HEK293 (cell line): ENCODE data around the gene PTHLH.

Experiments used
- CTCF ChIA-PET: fragments of 350-600 bp; formaldehyde crosslinking; extraction: SDS; loops from one replicate; lab custom pipeline; 2021; ENCODE audit warnings: antibody characterized with exemption; lab: Yijun Ruan, JAX
- POLR2A ChIA-PET: fragments of 300-600 bp; formaldehyde crosslinking; extraction: SDS; loops from one replicate; lab custom pipeline; 2020; ENCODE audit warnings: antibody characterized with exemption, inconsistent platforms; lab: Yijun Ruan, JAX
- H3K27ac ChIP-seq: fragments of 200-500 bp; sonication (Bioruptor generic); 2 replicates; pipeline ENCODE4 v1.5.1; 2014; ENCODE audit warnings: low read depth, low read length, control low read depth, inconsistent platforms; ENCODE audit errors: extremely low read depth
- H3K36me3 ChIP-seq, 2 experiments: fragments of 200-500 bp in 1 of 2; sonication (Bioruptor generic) in 1 of 2; 1 replicate in 1 of 2; 2 replicates in 1 of 2; pipeline ENCODE4 v1.5.1; 2014 to 2017; ENCODE audit warnings: inconsistent platforms in 2 of 2, low read length in 2 of 2; ENCODE audit not compliant: control insufficient read depth in 2 of 2, insufficient read depth in 1 of 2
- H3K4me1 ChIP-seq: fragments of 200-500 bp; sonication (Bioruptor generic); 2 replicates; pipeline ENCODE4 v1.5.1; 2014; ENCODE audit warnings: mild to moderate bottlenecking, low read length, inconsistent platforms; ENCODE audit not compliant: control insufficient read depth, insufficient read depth
- H3K4me3 ChIP-seq: 2 replicates; pipeline ENCODE4 v1.5.1; 2011; ENCODE audit warnings: low read depth, mild to moderate bottlenecking, control low read depth, low read length, moderate library complexity
- H3K9me3 ChIP-seq: fragments of 200-500 bp; sonication (Bioruptor generic); 2 replicates; pipeline ENCODE4 v1.5.1; 2014; ENCODE audit warnings: low read depth, low read length, inconsistent platforms; ENCODE audit not compliant: control insufficient read depth, insufficient read depth
- CTCF ChIP-seq: fragments of 450-650 bp; formaldehyde crosslinking; IDR thresholded peaks from 2 replicates; pipeline ENCODE4 v1.5.1; 2016; ENCODE audit warnings: missing biosample characterization, missing genetic modification characterization
- FEZF1 ChIP-seq: fragments of 450-650 bp; formaldehyde crosslinking; IDR thresholded peaks from 2 replicates; pipeline ENCODE4 v1.5.1; 2016; ENCODE audit warnings: missing biosample characterization, missing genetic modification characterization
- GLIS1 ChIP-seq: fragments of 450-650 bp; formaldehyde crosslinking; IDR thresholded peaks from 2 replicates; pipeline ENCODE4 v1.5.1; 2016; ENCODE audit warnings: missing biosample characterization, missing genetic modification characterization
- GLIS2 ChIP-seq: fragments of 450-650 bp; formaldehyde crosslinking; IDR thresholded peaks from 2 replicates; pipeline ENCODE4 v1.5.1; 2016; ENCODE audit warnings: missing biosample characterization, missing genetic modification characterization
- IKZF3 ChIP-seq: fragments of 450-650 bp; IDR thresholded peaks from 2 replicates; pipeline ENCODE4 v1.5.0; 2018; ENCODE audit warnings: missing biosample characterization, mild to moderate bottlenecking, missing genetic modification characterization, moderate library complexity
- SP3 ChIP-seq: fragments of 450-650 bp; formaldehyde crosslinking; IDR thresholded peaks from 2 replicates; pipeline ENCODE4 v1.5.1; 2016; ENCODE audit warnings: missing biosample characterization, missing genetic modification characterization
- WT1 ChIP-seq: fragments of 450-650 bp; formaldehyde crosslinking; IDR thresholded peaks from 2 replicates; pipeline ENCODE4 v1.5.1; 2016; ENCODE audit warnings: missing biosample characterization, missing genetic modification characterization
- ZBTB20 ChIP-seq: fragments of 450-650 bp; formaldehyde crosslinking; IDR thresholded peaks from 2 replicates; pipeline ENCODE4 v1.5.1; 2016; ENCODE audit warnings: missing biosample characterization, missing genetic modification characterization
- ZBTB44 ChIP-seq: fragments of 450-650 bp; IDR thresholded peaks from 2 replicates; pipeline ENCODE4 v1.5.1; 2018; ENCODE audit warnings: missing biosample characterization, mild to moderate bottlenecking, missing genetic modification characterization
- ZBTB48 ChIP-seq: fragments of 450-650 bp; formaldehyde crosslinking; IDR thresholded peaks from 2 replicates; pipeline ENCODE4 v1.5.1; 2016; ENCODE audit warnings: missing biosample characterization, missing genetic modification characterization
- ZBTB8A ChIP-seq: fragments of 450-650 bp; formaldehyde crosslinking; IDR thresholded peaks from 2 replicates; pipeline ENCODE4 v1.5.1; 2016; ENCODE audit warnings: missing biosample characterization, missing genetic modification characterization
- ZFP37 ChIP-seq: fragments of 450-650 bp; formaldehyde crosslinking; IDR thresholded peaks from 2 replicates; pipeline ENCODE4 v1.5.1; 2016; ENCODE audit warnings: missing biosample characterization, missing genetic modification characterization
- ZIC2 ChIP-seq: fragments of 450-650 bp; formaldehyde crosslinking; IDR thresholded peaks from 2 replicates; pipeline ENCODE4 v1.5.1; 2016; ENCODE audit warnings: missing biosample characterization, missing genetic modification characterization
- ZNF157 ChIP-seq: fragments of 450-650 bp; formaldehyde crosslinking; IDR thresholded peaks from 2 replicates; pipeline ENCODE4 v1.5.1; 2016; ENCODE audit warnings: missing biosample characterization, missing genetic modification characterization
- ZNF214 ChIP-seq: fragments of 450-650 bp; formaldehyde crosslinking; IDR thresholded peaks from 2 replicates; pipeline ENCODE4 v1.5.1; 2017; ENCODE audit warnings: missing biosample characterization, mild to moderate bottlenecking, missing genetic modification characterization, borderline replicate concordance
- ZNF223 ChIP-seq: fragments of 450-650 bp; formaldehyde crosslinking; IDR thresholded peaks from 2 replicates; pipeline ENCODE4 v1.5.1; 2016; ENCODE audit warnings: missing biosample characterization, missing genetic modification characterization
- ZNF335 ChIP-seq: fragments of 450-650 bp; formaldehyde crosslinking; conservative IDR thresholded peaks from 2 replicates; pipeline ENCODE4 v1.5.1; 2016; ENCODE audit warnings: missing biosample characterization, missing genetic modification characterization
- ZNF354C ChIP-seq: fragments of 450-650 bp; formaldehyde crosslinking; IDR thresholded peaks from 2 replicates; pipeline ENCODE4 v1.5.1; 2016; ENCODE audit warnings: missing biosample characterization, missing genetic modification characterization, low read depth, borderline replicate concordance
- ZNF423 ChIP-seq: fragments of 450-650 bp; formaldehyde crosslinking; IDR thresholded peaks from 2 replicates; pipeline ENCODE4 v1.5.1; 2016; ENCODE audit warnings: missing biosample characterization, missing genetic modification characterization
- ZNF510 ChIP-seq: fragments of 450-650 bp; formaldehyde crosslinking; IDR thresholded peaks from 2 replicates; pipeline ENCODE4 v1.5.1; 2018; ENCODE audit warnings: mild to moderate bottlenecking, missing genetic modification characterization, missing biosample characterization; ENCODE audit not compliant: insufficient replicate concordance
- ZSCAN30 ChIP-seq: fragments of 450-650 bp; IDR thresholded peaks from 2 replicates; pipeline ENCODE4 v1.5.1; 2018; ENCODE audit warnings: missing biosample characterization, mild to moderate bottlenecking, missing genetic modification characterization, moderate library complexity
- TF ChIP-seq, protein P1 (sequence below): fragments of 450-650 bp; formaldehyde crosslinking; IDR thresholded peaks from 2 replicates; pipeline ENCODE4 v1.5.1; 2016; ENCODE audit warnings: missing biosample characterization, missing genetic modification characterization
- TF ChIP-seq, protein P2 (sequence below): fragments of 450-650 bp; formaldehyde crosslinking; IDR thresholded peaks from 2 replicates; pipeline ENCODE4 v1.5.1; 2017; ENCODE audit warnings: missing biosample characterization, missing genetic modification characterization
- TF ChIP-seq, protein P3 (sequence below): fragments of 450-650 bp; formaldehyde crosslinking; optimal IDR thresholded peaks from 2 replicates; pipeline ENCODE3; 2016; ENCODE audit warnings: missing biosample characterization, mild to moderate bottlenecking, missing genetic modification characterization
- TF ChIP-seq, protein P4 (sequence below): fragments of 450-650 bp; formaldehyde crosslinking; IDR thresholded peaks from 2 replicates; pipeline ENCODE4 v1.5.1; 2016; ENCODE audit warnings: missing biosample characterization, missing genetic modification characterization
- TF ChIP-seq, protein P5 (sequence below): fragments of 450-650 bp; formaldehyde crosslinking; IDR thresholded peaks from 2 replicates; pipeline ENCODE4 v1.5.1; 2016; ENCODE audit warnings: missing biosample characterization, missing genetic modification characterization

The PTHLH gene

GRCh38 chr12:27968972-27969623, 3.4 kb downstream of the PTHLH start:
- ChIA-PET POLR2A (no interaction called here), CTCF (interaction anchor here (0.6 to 0.7 kb wide), 2 partner anchors 160 to 1032 kb away, joined by 3 to 4 read pairs; no protein-coding TSS in a partner anchor)
- H3K4me1 ChIP-seq = peaks cover 18% of the 10 kb centered on the region
- peak overlapping the region; percentile 81; the same call in 1 of the 2 replicates for H3K27ac ChIP-seq
- no peaks in the 10 kb centered on the region for H3K36me3 ChIP-seq
- peak overlapping the region; percentile 61 for H3K4me3 ChIP-seq
- no peaks in the 10 kb centered on the region for H3K9me3 ChIP-seq
- TF ChIP-seq SP3 (no peak), WT1 (tag by site-specific recombination) (0 out of 2 replicates have a peak, but pooled peaks have one; percentile 16), ZNF214 (tag by site-specific recombination) (no peak), ZNF510 (tag by site-specific recombination) (no peak), ZSCAN30 (tag by site-specific recombination) (no peak), IKZF3 (tag by site-specific recombination) (peak; percentile 21; the same call in 1 of the 2 replicates), ZBTB20 (tag by site-specific recombination) (peak; percentile 72), ZIC2 (tag by site-specific recombination) (peak; percentile 98), ZBTB8A (tag by site-specific recombination) (peak; percentile 98), FEZF1 (tag by site-specific recombination) (peak; percentile 51), ZNF423 (tag by site-specific recombination) (peak; percentile 27; the same call in 1 of the 2 replicates), GLIS2 (tag by site-specific recombination) (peak; percentile 93), ZNF223 (tag by site-specific recombination) (no peak), ZBTB44 (tag by site-specific recombination) (no peak), ZBTB48 (tag by site-specific recombination) (peak; percentile 35; the same call in 1 of the 2 replicates), CTCF (peak; percentile 80), ZNF157 (tag by site-specific recombination) (no peak), GLIS1 (tag by site-specific recombination) (peak; percentile 95), ZFP37 (no peak), ZNF354C (tag by site-specific recombination) (no peak), ZNF335 (tag by site-specific recombination) (peak; percentile 81)
- TF ChIP-seq, protein P1, sequence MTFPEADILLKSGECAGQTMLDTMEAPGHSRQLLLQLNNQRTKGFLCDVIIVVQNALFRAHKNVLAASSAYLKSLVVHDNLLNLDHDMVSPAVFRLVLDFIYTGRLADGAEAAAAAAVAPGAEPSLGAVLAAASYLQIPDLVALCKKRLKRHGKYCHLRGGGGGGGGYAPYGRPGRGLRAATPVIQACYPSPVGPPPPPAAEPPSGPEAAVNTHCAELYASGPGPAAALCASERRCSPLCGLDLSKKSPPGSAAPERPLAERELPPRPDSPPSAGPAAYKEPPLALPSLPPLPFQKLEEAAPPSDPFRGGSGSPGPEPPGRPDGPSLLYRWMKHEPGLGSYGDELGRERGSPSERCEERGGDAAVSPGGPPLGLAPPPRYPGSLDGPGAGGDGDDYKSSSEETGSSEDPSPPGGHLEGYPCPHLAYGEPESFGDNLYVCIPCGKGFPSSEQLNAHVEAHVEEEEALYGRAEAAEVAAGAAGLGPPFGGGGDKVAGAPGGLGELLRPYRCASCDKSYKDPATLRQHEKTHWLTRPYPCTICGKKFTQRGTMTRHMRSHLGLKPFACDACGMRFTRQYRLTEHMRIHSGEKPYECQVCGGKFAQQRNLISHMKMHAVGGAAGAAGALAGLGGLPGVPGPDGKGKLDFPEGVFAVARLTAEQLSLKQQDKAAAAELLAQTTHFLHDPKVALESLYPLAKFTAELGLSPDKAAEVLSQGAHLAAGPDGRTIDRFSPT (tag by site-specific recombination) = peak; percentile 78
- TF ChIP-seq, protein P2, sequence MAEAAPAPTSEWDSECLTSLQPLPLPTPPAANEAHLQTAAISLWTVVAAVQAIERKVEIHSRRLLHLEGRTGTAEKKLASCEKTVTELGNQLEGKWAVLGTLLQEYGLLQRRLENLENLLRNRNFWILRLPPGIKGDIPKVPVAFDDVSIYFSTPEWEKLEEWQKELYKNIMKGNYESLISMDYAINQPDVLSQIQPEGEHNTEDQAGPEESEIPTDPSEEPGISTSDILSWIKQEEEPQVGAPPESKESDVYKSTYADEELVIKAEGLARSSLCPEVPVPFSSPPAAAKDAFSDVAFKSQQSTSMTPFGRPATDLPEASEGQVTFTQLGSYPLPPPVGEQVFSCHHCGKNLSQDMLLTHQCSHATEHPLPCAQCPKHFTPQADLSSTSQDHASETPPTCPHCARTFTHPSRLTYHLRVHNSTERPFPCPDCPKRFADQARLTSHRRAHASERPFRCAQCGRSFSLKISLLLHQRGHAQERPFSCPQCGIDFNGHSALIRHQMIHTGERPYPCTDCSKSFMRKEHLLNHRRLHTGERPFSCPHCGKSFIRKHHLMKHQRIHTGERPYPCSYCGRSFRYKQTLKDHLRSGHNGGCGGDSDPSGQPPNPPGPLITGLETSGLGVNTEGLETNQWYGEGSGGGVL (tag by site-specific recombination) = peak; percentile 35
- TF ChIP-seq, protein P3, sequence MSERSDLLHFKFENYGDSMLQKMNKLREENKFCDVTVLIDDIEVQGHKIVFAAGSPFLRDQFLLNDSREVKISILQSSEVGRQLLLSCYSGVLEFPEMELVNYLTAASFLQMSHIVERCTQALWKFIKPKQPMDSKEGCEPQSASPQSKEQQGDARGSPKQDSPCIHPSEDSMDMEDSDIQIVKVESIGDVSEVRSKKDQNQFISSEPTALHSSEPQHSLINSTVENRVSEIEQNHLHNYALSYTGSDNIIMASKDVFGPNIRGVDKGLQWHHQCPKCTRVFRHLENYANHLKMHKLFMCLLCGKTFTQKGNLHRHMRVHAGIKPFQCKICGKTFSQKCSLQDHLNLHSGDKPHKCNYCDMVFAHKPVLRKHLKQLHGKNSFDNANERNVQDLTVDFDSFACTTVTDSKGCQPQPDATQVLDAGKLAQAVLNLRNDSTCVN (tag by site-specific recombination) = peak; percentile 2
- TF ChIP-seq, protein P4, sequence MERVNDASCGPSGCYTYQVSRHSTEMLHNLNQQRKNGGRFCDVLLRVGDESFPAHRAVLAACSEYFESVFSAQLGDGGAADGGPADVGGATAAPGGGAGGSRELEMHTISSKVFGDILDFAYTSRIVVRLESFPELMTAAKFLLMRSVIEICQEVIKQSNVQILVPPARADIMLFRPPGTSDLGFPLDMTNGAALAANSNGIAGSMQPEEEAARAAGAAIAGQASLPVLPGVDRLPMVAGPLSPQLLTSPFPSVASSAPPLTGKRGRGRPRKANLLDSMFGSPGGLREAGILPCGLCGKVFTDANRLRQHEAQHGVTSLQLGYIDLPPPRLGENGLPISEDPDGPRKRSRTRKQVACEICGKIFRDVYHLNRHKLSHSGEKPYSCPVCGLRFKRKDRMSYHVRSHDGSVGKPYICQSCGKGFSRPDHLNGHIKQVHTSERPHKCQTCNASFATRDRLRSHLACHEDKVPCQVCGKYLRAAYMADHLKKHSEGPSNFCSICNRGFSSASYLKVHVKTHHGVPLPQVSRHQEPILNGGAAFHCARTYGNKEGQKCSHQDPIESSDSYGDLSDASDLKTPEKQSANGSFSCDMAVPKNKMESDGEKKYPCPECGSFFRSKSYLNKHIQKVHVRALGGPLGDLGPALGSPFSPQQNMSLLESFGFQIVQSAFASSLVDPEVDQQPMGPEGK (tag by site-specific recombination) = peak; percentile 54
- TF ChIP-seq, protein P5, sequence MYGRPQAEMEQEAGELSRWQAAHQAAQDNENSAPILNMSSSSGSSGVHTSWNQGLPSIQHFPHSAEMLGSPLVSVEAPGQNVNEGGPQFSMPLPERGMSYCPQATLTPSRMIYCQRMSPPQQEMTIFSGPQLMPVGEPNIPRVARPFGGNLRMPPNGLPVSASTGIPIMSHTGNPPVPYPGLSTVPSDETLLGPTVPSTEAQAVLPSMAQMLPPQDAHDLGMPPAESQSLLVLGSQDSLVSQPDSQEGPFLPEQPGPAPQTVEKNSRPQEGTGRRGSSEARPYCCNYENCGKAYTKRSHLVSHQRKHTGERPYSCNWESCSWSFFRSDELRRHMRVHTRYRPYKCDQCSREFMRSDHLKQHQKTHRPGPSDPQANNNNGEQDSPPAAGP = no peak
